GM21723 (cell line): Measurements from ENCODE around the gene PLXNA4.

Experiments used
- ATAC-seq: cut with Tn5 transposase; IDR thresholded peaks from one replicate; pipeline ENCODE4 v1.9.1; 2021; ENCODE audit warnings: mild to moderate bottlenecking, moderate library complexity; ENCODE audit not compliant: unreplicated experiment

PLXNA4 gene

DNA sequence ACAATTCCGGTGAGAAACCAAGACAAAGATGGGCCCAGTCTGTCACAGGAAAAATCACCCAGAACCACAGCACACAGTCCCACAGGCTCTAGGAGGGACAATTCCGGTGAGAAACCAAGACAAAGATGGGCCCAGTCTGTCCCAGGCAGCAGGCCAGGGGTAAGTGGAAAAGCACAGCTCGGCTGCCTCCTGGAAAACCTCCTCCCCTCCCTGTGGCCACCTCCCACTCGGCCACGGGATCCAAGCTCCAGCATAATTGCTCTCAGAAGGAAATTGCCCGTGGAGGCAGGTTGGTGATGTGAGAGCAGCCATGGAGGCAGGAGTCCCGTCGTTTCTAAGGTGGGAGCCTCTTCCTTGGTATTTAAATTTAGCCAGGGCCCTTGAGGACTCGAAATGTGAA lies 95.7 kb downstream of the PLXNA4 start:
- ATAC-seq: no peak

GRCh38 chr7:132476541-132476940 lies 99.7 kb downstream of the PLXNA4 start:
- no peak for ATAC-seq

- ATAC-seq: no peak
These were observed 100.6 kb downstream of the PLXNA4 start for GRCh38 chr7:132475669-132476116.

GRCh38 chr7:132475037-132475668 lies 101.1 kb downstream of the PLXNA4 start:
- no peak for ATAC-seq

- no peak for ATAC-seq
These were observed 103.7 kb downstream of the PLXNA4 start for GRCh38 chr7:132472463-132473120.

- ATAC-seq: no peak
These were observed 104.8 kb downstream of the PLXNA4 start for GRCh38 chr7:132471515-132471914.

- no peak for ATAC-seq
These were observed 106.6 kb downstream of the PLXNA4 start for GRCh38 chr7:132469681-132470080.

- no peak for ATAC-seq
These were observed 107.0 kb downstream of the PLXNA4 start for GRCh38 chr7:132469264-132469663.

DNA sequence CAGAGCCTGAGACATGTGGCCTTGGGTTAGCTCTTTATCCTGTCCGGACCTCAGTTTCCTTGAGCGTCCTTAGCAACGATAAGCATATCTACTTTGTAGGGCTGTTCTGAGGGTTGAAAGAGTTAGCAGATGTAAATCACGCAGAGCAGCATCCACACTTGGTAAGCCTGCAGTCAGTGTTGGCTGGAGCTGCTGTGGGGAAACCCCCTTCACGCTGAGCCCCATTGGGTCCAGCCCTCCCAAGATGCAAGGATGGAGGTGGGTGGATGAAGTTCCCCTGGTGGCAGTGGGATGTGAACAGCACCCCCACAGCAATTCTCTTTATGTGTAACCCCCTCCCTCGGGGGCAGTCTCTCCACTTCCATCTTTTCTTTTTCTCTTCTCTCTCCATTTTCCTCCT lies 109.9 kb downstream of the PLXNA4 start:
- no peak for ATAC-seq

DNA sequence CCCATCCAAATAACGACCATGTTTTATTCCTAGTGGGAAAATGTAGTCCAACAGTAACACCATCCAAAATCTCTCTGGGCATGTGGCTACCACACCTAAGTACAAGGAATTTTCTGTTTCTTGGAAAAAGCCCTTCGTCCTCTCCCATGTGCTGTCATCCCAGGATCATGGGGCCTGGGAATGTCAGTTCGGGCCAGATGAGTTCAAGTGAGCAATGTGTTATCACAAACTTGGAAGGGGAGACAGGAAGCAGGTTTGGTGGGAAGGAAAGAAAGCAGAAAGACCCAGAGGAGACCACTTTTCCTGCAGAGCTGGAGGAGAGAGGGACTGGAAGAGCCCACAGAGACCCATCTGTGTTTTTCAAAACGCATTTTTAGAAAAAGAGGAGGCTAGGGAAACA lies 110.8 kb downstream of the PLXNA4 start:
- no peak for ATAC-seq

GRCh38 chr7:132464740-132465139 lies 111.5 kb downstream of the PLXNA4 start:
- no peak for ATAC-seq

DNA sequence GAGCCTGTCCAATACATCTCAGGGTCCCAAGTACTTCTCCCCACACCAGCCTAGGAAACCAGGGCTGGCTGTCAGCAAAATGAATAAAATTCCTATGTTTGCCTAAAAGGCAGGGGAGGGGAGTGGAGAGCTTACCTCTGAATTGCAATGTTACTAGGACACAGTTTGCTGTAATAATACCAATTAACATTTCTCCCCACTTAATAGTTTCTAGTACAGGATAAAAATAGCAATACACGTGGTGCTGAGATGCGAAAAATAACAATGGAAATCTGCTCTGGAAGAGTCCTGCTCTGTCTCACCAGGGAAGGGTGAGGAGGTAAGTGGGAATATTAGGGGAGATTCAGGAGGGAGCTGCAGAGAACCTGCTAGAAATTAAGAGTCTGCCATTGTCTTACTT lies 112.3 kb downstream of the PLXNA4 start:
- no peak for ATAC-seq

GRCh38 chr7:132462478-132462877 lies 113.8 kb downstream of the PLXNA4 start:
- no peak for ATAC-seq

GRCh38 chr7:132461032-132461592 lies 115.2 kb downstream of the PLXNA4 start:
- ATAC-seq: no peak

GRCh38 chr7:132458729-132459128 lies 117.5 kb downstream of the PLXNA4 start:
- no peak for ATAC-seq

GRCh38 chr7:132457658-132458057 lies 118.6 kb downstream of the PLXNA4 start:
- ATAC-seq: no peak

DNA sequence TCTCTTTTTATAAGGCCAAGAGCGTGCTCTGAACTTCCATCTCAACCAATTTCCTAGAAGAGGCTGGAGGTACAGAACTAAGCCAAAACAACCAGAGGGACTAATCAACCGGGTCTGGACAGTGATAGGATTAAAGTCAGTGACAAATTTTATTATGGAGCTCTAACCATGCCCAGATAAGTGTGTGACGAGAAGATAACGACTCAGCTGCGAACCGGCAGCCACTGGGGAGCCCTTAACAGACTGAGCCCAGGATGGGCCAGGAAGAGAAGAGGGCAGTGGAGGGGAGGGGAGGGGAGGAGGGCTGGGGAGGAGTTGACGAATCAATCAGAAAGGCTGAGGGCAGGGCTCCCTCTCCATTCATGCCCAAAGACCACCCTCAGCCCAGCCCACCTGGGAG lies 119.9 kb downstream of the PLXNA4 start:
- no peak for ATAC-seq

DNA sequence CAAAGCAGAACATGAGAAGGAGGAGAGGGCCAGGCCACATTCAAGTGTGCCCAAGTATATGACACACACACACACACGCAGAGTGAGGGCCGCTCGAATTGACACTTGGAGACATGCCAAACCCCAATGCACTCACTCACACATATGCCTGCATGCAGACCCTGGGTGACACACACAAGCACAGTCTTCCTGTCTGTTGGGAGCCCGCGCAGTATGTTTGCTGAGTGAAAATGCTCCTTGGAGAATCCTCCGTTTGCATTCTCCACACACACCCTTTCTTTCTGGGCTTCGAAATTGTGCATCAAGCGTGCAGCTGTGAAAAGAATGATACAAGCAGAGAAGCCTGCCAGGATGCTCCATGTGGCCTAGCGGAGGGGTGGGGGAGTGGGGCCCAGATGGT lies 120.9 kb downstream of the PLXNA4 start:
- no peak for ATAC-seq

DNA sequence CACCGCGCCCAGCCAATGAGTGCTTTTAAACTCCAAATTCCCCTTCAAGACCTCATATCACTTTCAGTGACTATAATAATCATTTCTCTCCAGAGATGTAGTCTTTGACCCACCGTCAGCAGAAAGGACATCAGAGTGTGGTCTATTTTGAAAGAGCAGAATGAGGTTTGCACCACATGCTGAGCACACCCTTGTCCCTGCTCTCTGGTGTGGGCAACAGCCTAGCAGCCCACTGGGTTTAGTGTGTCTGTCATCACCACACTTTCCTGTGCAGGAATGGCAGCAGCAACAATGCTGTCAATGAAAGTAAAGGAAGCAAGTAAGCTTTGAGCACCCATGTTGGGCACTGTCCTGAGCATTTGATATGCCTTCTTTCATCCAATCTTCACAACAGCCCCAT lies 122.4 kb downstream of the PLXNA4 start:
- no peak for ATAC-seq

- ATAC-seq: no peak
These were observed 125.1 kb downstream of the PLXNA4 start for GRCh38 chr7:132451161-132451560.

DNA sequence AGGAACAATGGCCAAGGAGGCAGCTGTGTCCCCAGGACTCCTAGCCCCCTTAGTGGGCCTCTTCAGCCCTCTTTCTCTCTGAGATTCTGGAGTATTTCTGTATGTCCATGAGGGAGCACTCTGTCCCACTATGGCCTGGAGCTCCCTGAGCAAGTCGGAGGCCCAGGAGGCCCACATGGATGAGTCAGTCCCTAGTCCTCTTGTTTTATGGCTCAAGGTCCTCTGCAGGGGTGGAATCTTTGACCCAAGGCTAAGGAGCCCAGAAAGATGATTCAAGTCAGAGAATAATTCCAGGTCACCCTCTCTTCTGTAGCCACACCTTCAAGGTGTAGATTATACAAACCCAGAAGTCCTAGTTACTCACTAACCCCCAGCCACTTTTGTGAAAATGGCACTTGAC lies 125.6 kb downstream of the PLXNA4 start:
- ATAC-seq: no peak

DNA sequence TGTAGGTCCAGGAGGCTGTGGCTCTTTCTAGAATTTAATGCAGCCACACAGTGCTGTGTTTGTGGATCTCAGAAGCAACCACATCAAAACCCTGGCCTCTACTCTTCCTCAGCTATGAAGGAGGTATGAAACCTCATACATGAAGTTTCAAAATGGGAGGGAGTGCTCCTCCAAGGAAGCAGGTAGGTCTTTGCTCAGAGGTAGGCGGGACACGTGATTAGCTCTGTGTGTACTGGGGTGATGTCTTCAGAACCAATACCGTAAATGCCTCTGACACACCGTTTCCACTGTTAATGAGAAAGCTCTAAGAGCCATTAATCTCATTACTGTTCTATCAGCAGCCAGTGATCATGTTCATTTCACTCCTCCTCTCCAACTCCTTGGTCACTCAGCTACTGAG lies 126.1 kb downstream of the PLXNA4 start:
- ATAC-seq: no peak
